ENCODE results near the gene GXYLT1. TPM values are rescaled to one million over a fixed set of nuclear protein-coding genes. Genes with fewer than 3 reads are reported as not detected.
A peak's percentile ranks its signal among the peaks of the same experiment; 100 is the strongest.

The GXYLT1 gene
- total and polyA plus RNA-seq, 2 experiments from 2014 or later = 13.7 to 14.6 TPM

DNA sequence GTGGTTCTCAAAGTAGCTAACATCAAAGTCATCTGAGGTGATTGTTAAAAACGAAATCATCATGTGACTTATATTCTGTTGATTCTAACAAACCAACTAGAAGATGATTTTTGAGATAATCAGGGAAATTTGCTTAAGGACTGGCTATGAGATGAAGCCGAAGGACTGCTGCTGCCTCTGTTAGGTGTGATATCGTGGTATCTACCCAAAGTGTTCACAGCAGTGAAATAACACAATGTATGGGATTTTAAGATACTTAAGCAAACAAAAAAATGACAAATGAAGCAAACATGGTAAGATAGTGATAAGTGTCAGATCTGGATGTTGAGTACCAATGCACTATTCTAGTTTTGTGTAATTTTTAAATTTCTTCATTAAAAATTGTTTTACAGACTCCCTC lies 59.1 kb downstream of the GXYLT1 start:
- Histone ChIP-seq H3K9ac (no peak overlapping the region), H3K9me2 (ENCODE audit: insufficient read depth) (no peaks in the 10 kb centered on the region), H4K20me1 (ENCODE audit: insufficient read depth) (no peaks in the 10 kb centered on the region), H3K4me3 (no peak overlapping the region), H3K4me1 (ENCODE audit: insufficient read depth) (peaks cover 15% of the 10 kb centered on the region), H3K79me2 (ENCODE audit: insufficient read depth) (no peaks in the 10 kb centered on the region), H3K36me3 (ENCODE audit: low read depth) (no peaks in the 10 kb centered on the region; the same call in 1 of the 2 replicates), H2AFZ (no peak overlapping the region), H3F3A (ENCODE audit: insufficient read depth) (peaks cover 9% of the 10 kb centered on the region), H3K4me2 (ENCODE audit: unreplicated experiment) (no peak overlapping the region), H3K9me3 (ENCODE audit: low read depth) (no peaks in the 10 kb centered on the region), H3K27ac (no peak overlapping the region), H3K27me3 (replicated peaks; ENCODE audit: insufficient read depth) (no peaks in the 10 kb centered on the region)
- no peak for DNase-seq
- TF ChIP-seq EZH2 (IDR thresholded peaks at IDR 0.05; ENCODE audit: insufficient read depth, poor library complexity, severe bottlenecking) (no peak), EZH2phosphoT487 (IDR thresholded peaks at IDR 0.05; ENCODE audit: insufficient read depth, low read depth) (no peak)
- in situ Hi-C loops (cut with MboI) = no loop called here
- 73 to 80% methylated on average over 3 of the region's 3 CpGs for WGBS, 2 experiments (ENCODE audit: low coverage in 1 of 2, low lambda C conversion rate in 2 of 2, missing lambda C conversion rate in 2 of 2)

DNA sequence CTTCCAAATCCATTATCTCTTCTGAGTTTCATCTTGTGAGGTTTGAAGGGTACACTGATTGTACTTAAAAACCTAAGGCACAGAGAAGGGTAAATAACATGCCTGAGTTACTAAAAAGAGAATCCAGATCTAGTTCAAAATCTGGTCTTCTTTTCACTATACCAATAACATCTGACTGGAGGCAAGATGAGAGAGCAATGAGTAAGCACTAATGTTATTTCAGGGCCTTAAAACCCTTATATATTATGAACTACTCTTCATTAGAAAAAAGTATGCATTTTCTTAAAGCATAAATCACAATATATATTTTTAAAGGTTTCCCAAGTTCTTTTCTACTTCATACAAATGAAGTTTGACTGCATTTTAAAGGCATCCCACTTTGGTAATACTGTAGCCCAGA lies 60.2 kb downstream of the GXYLT1 start:
- Histone ChIP-seq H3K79me2 (ENCODE audit: insufficient read depth) (no peaks in the 10 kb centered on the region), H2AFZ (no peak overlapping the region), H3K4me2 (ENCODE audit: unreplicated experiment) (no peak overlapping the region), H3K27ac (no peak overlapping the region), H3K27me3 (replicated peaks; ENCODE audit: insufficient read depth) (no peaks in the 10 kb centered on the region), H3K36me3 (ENCODE audit: low read depth) (no peaks in the 10 kb centered on the region; the same call in 1 of the 2 replicates), H3K9me2 (ENCODE audit: insufficient read depth) (no peaks in the 10 kb centered on the region), H3K9ac (no peak overlapping the region), H3K9me3 (ENCODE audit: low read depth) (no peaks in the 10 kb centered on the region), H4K20me1 (ENCODE audit: insufficient read depth) (no peaks in the 10 kb centered on the region), H3F3A (ENCODE audit: insufficient read depth) (no peaks in the 10 kb centered on the region), H3K4me3 (no peak overlapping the region), H3K4me1 (ENCODE audit: insufficient read depth) (0 out of 2 replicates have a peak, but pooled peaks cover 6% of the 10 kb centered on the region)
- peak; percentile 20 for DNase-seq
- in situ Hi-C loops (cut with MboI) = no loop called here
- TF ChIP-seq EZH2 (IDR thresholded peaks at IDR 0.05; ENCODE audit: insufficient read depth, poor library complexity, severe bottlenecking) (no peak), EZH2phosphoT487 (IDR thresholded peaks at IDR 0.05; ENCODE audit: insufficient read depth, low read depth) (no peak)

DNA sequence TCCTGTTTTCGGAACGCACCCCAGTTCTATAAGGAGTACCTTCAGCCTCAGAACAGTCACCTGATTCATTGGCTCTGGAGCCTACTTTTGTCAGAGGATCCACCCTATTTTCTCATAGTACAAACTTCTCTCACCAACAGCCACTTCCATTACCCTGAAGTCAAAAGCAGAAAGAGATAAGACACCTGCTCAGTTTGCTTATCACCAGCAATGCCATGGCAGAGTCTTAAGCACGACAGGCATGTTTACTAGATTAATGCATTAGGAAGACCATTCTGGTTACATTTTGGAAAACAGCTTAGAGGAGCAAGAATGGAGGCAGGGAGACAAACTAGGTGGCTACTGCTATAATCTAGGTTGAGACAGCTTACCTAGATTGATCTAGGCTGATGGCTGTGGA lies 67.7 kb downstream of the GXYLT1 start:
- Histone ChIP-seq H3K9me2 (ENCODE audit: insufficient read depth) (no peaks in the 10 kb centered on the region), H3K4me2 (ENCODE audit: unreplicated experiment) (no peak overlapping the region), H3K79me2 (ENCODE audit: insufficient read depth) (no peaks in the 10 kb centered on the region), H3K4me1 (ENCODE audit: insufficient read depth) (no peaks in the 10 kb centered on the region), H3K9me3 (ENCODE audit: low read depth) (no peaks in the 10 kb centered on the region), H2AFZ (no peak overlapping the region), H3K27me3 (replicated peaks; ENCODE audit: insufficient read depth) (no peaks in the 10 kb centered on the region), H3K4me3 (no peak overlapping the region), H4K20me1 (ENCODE audit: insufficient read depth) (no peaks in the 10 kb centered on the region), H3F3A (ENCODE audit: insufficient read depth) (no peaks in the 10 kb centered on the region), H3K27ac (no peak overlapping the region), H3K9ac (no peak overlapping the region), H3K36me3 (ENCODE audit: low read depth) (no peaks in the 10 kb centered on the region)
- 91 to 97% methylated on average over 3 of the region's 3 CpGs for WGBS, 2 experiments (ENCODE audit: low coverage in 1 of 2, low lambda C conversion rate in 2 of 2, missing lambda C conversion rate in 2 of 2)
- in situ Hi-C loops (cut with MboI) = no loop called here
- DNase-seq = no peak
- TF ChIP-seq EZH2phosphoT487 (IDR thresholded peaks at IDR 0.05; ENCODE audit: insufficient read depth, low read depth) = no peak
- no peak for TF ChIP-seq EZH2 (IDR thresholded peaks at IDR 0.05; ENCODE audit: insufficient read depth, poor library complexity, severe bottlenecking)

DNA sequence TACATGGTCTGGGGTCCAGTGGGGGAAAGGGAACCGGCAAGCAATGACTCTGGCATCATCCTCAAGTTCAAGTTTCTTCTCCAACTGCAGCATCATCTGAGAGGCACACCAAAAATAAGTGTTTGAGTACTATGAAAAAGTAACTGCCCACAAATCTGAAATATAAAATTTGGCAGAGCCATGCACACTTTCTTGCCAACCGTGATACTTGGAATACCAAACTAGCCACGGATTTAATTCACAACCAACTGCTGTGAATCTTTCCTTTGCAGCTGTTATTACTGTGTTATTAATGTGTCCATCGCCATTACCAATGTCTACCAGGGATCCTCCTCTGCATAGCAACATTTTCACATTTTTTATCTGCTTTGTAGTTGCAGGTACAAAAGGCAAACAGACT lies 74.6 kb downstream of the GXYLT1 start:
- Histone ChIP-seq H3K27me3 (replicated peaks; ENCODE audit: insufficient read depth) (no peaks in the 10 kb centered on the region), H2AFZ (no peak overlapping the region), H3K4me2 (ENCODE audit: unreplicated experiment) (no peak overlapping the region), H3K36me3 (ENCODE audit: low read depth) (no peaks in the 10 kb centered on the region), H3K9me2 (ENCODE audit: insufficient read depth) (no peaks in the 10 kb centered on the region), H4K20me1 (ENCODE audit: insufficient read depth) (no peaks in the 10 kb centered on the region), H3F3A (ENCODE audit: insufficient read depth) (no peaks in the 10 kb centered on the region), H3K27ac (no peak overlapping the region), H3K79me2 (ENCODE audit: insufficient read depth) (no peaks in the 10 kb centered on the region), H3K9ac (no peak overlapping the region), H3K9me3 (ENCODE audit: low read depth) (no peaks in the 10 kb centered on the region), H3K4me1 (ENCODE audit: insufficient read depth) (no peaks in the 10 kb centered on the region), H3K4me3 (no peak overlapping the region)
- WGBS, 2 experiments (ENCODE audit: low coverage in 1 of 2, low lambda C conversion rate in 2 of 2, missing lambda C conversion rate in 2 of 2) = 14 to 18% methylated on average over 4 of the region's 4 CpGs
- TF ChIP-seq EZH2phosphoT487 (IDR thresholded peaks at IDR 0.05; ENCODE audit: insufficient read depth, low read depth) (no peak), EZH2 (IDR thresholded peaks at IDR 0.05; ENCODE audit: insufficient read depth, poor library complexity, severe bottlenecking) (no peak)
- in situ Hi-C loops (cut with MboI) = no loop called here
- peak; percentile 8 for DNase-seq

DNA sequence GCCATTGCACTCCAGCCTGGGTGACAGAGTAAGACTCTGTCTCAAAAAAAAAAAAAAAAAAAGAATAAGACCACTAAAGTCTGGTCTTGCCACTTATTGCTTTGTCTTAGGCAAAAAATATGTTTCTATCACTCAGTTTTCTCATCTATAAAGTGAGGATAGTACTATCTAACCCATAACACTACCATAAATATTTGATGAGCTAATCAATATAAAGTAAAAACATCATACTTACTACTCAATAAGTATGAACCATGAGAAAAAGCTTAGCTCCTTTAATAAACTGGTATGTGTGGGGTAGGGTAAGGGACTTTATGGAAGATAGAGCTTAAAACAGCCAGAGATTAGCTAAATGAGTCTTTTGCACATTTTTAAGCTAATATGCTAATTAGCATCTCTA lies 85.5 kb downstream of the GXYLT1 start:
- Histone ChIP-seq H3K9ac (no peak overlapping the region), H3K4me2 (ENCODE audit: unreplicated experiment) (no peak overlapping the region), H4K20me1 (ENCODE audit: insufficient read depth) (no peaks in the 10 kb centered on the region)

More for the DNA sequence above, 85.5 kb downstream of the GXYLT1 start:
- H3F3A ChIP-seq (ENCODE audit: insufficient read depth) = no peaks in the 10 kb centered on the region
- H3K27me3 ChIP-seq (replicated peaks; ENCODE audit: insufficient read depth) = no peaks in the 10 kb centered on the region
- no peaks in the 10 kb centered on the region for H3K9me2 ChIP-seq (ENCODE audit: insufficient read depth)
- in situ Hi-C loops (cut with MboI) = no loop called here
- H3K27ac ChIP-seq = no peak overlapping the region
- no peak overlapping the region for H3K4me3 ChIP-seq
- no peak for DNase-seq
- no peaks in the 10 kb centered on the region for H3K36me3 ChIP-seq (ENCODE audit: low read depth)
- H3K9me3 ChIP-seq (ENCODE audit: low read depth) = no peaks in the 10 kb centered on the region
- H3K79me2 ChIP-seq (ENCODE audit: insufficient read depth) = no peaks in the 10 kb centered on the region
- no peak overlapping the region for H2AFZ ChIP-seq
- TF ChIP-seq EZH2phosphoT487 (IDR thresholded peaks at IDR 0.05; ENCODE audit: insufficient read depth, low read depth) = no peak
- TF ChIP-seq EZH2 (IDR thresholded peaks at IDR 0.05; ENCODE audit: insufficient read depth, poor library complexity, severe bottlenecking) = no peak
- no peaks in the 10 kb centered on the region for H3K4me1 ChIP-seq (ENCODE audit: insufficient read depth)

Data from GM23248 (cell line).